Tibial nerve (tissue), 4 donors: Measurements from ENCODE around the gene WFDC1. TPM values are rescaled to one million over a fixed set of nuclear protein-coding genes. Genes with fewer than 3 reads are reported as not detected.

Source experiments
- DNase-seq, 2 donors: peaks; one replicate each; pipeline ENCODE4 v3.0.0-alpha.2; 2019; ENCODE audit warnings: low spot score in 2 of 2
- H3K27ac ChIP-seq, 4 donors: fragments of 200-600 bp; sonication (generic) in 3 of 4; one replicate each; pipeline ENCODE4 v1.5.1; 2017 to 2019; ENCODE audit warnings: mild to moderate bottlenecking in 1 of 4
- H3K27me3 ChIP-seq, 2 donors: fragments of 200-600 bp; sonication (generic) in 1 of 2; one replicate each; pipeline versions ENCODE4 v1.5.1 to v1.6.0; 2017 to 2019
- H3K36me3 ChIP-seq, 3 donors: fragments of 200-600 bp; sonication (generic); one replicate each; pipeline ENCODE4 v1.5.1; 2018 to 2019
- H3K4me1 ChIP-seq, 4 donors: fragments of 200-600 bp; sonication (generic) in 3 of 4; one replicate each; pipeline ENCODE4 v1.5.1; 2017 to 2019
- H3K4me3 ChIP-seq, 4 donors: fragments of 200-600 bp; sonication (generic) in 3 of 4; one replicate each; pipeline ENCODE4 v1.5.1; 2017 to 2019; ENCODE audit warnings: mild to moderate bottlenecking in 1 of 4, moderate library complexity in 1 of 4
- H3K9me3 ChIP-seq, 4 donors: fragments of 200-600 bp; sonication (generic) in 3 of 4; one replicate each; pipeline ENCODE4 v1.5.1; 2017 to 2019
- EP300 ChIP-seq, 2 donors: sonication (generic); formaldehyde crosslinking; IDR thresholded peaks; one replicate each; pipeline ENCODE4 v1.6.1; 2017; ENCODE audit warnings: antibody characterized with exemption in 2 of 2, mild to moderate bottlenecking in 1 of 2
- POLR2A ChIP-seq, 2 donors: fragments of 450-650 bp; IDR thresholded peaks; one replicate each; pipeline ENCODE4 v1.6.1; 2017; ENCODE audit warnings: antibody characterized with exemption in 2 of 2, mild to moderate bottlenecking in 2 of 2, moderate library complexity in 2 of 2
- WGBS, 2 donors: methylation state at CpG; one replicate each; pipeline ENCODE4 v1.1.5; 2018; 5-methylcytosine and 5-hydroxymethylcytosine counted together
- total RNA-seq, 4 donors: library from RNA; depleted of rRNA; stranded (reverse); fragments of >200 nt; gene quantifications; one replicate each; pipeline ENCODE4 v1.1.0, GENCODE V29; 2016
- TF ChIP-seq, protein P1 (sequence below), 5 experiments: fragments of 200-600 bp in 3 of 5; fragments of 450-650 bp in 2 of 5; sonication (generic) in 3 of 5; IDR thresholded peaks; one replicate each; pipeline ENCODE4 v1.5.1; 2016 to 2019; ENCODE audit warnings: antibody characterized with exemption in 5 of 5, mild to moderate bottlenecking in 3 of 5, moderate library complexity in 2 of 5

Gene WFDC1
- total RNA-seq, 4 donors from 2014 or later: 3.5 to 4.6 (median 4.2) TPM

- no peak overlapping the region for H3K27ac ChIP-seq
- H3K4me3 ChIP-seq: no peak overlapping the region
- H3K9me3 ChIP-seq: peaks cover 0 to 12% (median 0%) of the 10 kb centered on the region in 4 donors
- H3K4me1 ChIP-seq: no peaks in the 10 kb centered on the region
- H3K27me3 ChIP-seq: no peaks in the 10 kb centered on the region
- H3K36me3 ChIP-seq: no peaks in the 10 kb centered on the region
- TF ChIP-seq POLR2A (IDR thresholded peaks at IDR 0.05): no peak
- TF ChIP-seq EP300 (IDR thresholded peaks at IDR 0.05): no peak
- TF ChIP-seq, protein P1, sequence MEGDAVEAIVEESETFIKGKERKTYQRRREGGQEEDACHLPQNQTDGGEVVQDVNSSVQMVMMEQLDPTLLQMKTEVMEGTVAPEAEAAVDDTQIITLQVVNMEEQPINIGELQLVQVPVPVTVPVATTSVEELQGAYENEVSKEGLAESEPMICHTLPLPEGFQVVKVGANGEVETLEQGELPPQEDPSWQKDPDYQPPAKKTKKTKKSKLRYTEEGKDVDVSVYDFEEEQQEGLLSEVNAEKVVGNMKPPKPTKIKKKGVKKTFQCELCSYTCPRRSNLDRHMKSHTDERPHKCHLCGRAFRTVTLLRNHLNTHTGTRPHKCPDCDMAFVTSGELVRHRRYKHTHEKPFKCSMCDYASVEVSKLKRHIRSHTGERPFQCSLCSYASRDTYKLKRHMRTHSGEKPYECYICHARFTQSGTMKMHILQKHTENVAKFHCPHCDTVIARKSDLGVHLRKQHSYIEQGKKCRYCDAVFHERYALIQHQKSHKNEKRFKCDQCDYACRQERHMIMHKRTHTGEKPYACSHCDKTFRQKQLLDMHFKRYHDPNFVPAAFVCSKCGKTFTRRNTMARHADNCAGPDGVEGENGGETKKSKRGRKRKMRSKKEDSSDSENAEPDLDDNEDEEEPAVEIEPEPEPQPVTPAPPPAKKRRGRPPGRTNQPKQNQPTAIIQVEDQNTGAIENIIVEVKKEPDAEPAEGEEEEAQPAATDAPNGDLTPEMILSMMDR (IDR thresholded peaks at IDR 0.05): no peak
- WGBS, 2 donors: 57 to 70% methylated on average over 7 of the region's 7 CpGs
- no peak for DNase-seq
Observed at GRCh38 chr16:84252184-84252583, 42.5 kb upstream of the WFDC1 start.

DNA sequence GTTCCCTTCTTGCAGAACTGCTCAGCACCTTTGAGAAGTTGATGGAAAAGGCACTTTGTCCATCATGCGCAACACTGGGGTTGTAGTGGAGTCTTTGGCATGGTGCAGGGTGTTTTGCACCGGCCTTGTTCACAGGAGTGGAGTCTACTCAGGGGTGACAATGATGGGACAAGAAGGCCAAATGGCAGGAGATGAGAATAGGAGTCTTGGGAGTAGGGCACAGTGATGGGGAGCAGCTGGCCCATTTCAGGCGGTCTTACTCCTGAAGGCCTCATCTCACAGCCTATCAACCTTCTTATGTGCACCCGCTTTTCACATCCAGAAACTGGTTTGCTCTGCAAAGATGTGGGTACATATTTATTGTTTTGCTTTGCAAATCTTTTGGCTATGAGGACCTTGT lies 41.5 kb upstream of the WFDC1 start:
- peaks cover 0 to 12% (median 0%) of the 10 kb centered on the region in 4 donors for H3K9me3 ChIP-seq
- DNase-seq: no peak
- no peaks in the 10 kb centered on the region for H3K4me1 ChIP-seq
- TF ChIP-seq, protein P1 (IDR thresholded peaks at IDR 0.05): no peak
- TF ChIP-seq POLR2A (IDR thresholded peaks at IDR 0.05) (no peak), EP300 (IDR thresholded peaks at IDR 0.05) (no peak)
- 71 to 74% methylated on average over 4 of the region's 4 CpGs for WGBS, 2 donors
- H3K36me3 ChIP-seq: no peaks in the 10 kb centered on the region
- no peak overlapping the region for H3K27ac ChIP-seq
- H3K4me3 ChIP-seq: no peak overlapping the region
- no peaks in the 10 kb centered on the region for H3K27me3 ChIP-seq

DNA sequence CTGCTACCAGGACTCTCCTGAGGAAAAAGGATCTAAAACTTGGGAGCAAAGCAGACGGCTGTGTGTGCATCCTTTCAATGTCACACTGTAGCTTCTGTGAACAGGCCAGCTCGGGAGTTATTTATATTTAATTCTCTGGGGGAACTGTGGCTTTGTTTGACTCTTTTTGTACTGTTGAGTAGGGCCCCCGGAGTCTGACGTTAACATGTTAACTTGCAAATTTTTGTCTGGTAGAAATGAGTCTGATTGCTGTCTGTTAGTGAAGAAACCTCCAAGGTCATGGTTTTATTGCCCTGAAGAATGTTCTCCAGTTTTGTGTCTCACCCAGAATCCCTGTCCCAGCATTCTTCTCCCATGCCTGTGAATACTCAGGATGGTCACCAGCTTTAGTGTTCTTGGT lies 40.6 kb upstream of the WFDC1 start:
- DNase-seq: no peak
- TF ChIP-seq POLR2A (IDR thresholded peaks at IDR 0.05) (no peak), EP300 (IDR thresholded peaks at IDR 0.05) (no peak)
- TF ChIP-seq, protein P1 (IDR thresholded peaks at IDR 0.05): no peak
- no peaks in the 10 kb centered on the region for H3K36me3 ChIP-seq
- no peak overlapping the region for H3K27ac ChIP-seq
- 40 to 45% methylated on average over 4 of the region's 4 CpGs for WGBS, 2 donors
- no peak overlapping the region for H3K4me3 ChIP-seq
- no peaks in the 10 kb centered on the region for H3K4me1 ChIP-seq
- no peaks in the 10 kb centered on the region for H3K27me3 ChIP-seq
- H3K9me3 ChIP-seq: peaks cover 0 to 12% (median 0%) of the 10 kb centered on the region in 4 donors

GRCh38 chr16:84255050-84255810 lies 39.4 kb upstream of the WFDC1 start:
- 84 to 86% methylated on average over 4 of the region's 4 CpGs for WGBS, 2 donors

DNA sequence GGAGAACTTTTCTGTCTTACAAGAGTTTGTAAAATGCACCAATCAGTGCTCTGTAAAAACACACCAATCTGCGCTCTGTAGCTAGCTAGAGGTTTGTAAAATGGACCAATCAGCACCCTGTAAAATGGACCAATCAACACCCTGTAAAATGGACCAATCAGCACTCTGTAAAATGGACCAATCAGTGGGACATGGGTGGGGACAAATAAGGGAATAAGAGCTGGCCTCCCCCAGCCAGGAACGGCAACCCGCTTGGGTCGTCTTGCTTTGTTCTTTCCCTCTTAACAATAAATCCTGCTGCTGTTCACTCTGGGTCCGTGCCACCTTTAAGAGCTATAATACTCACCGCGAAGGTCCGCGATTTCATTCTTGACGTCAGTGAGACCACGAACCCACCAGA lies 36.4 kb upstream of the WFDC1 start:
- DNase-seq: no peak
- 85 to 89% methylated on average over 11 of the region's 11 CpGs for WGBS, 2 donors
- no peaks in the 10 kb centered on the region for H3K36me3 ChIP-seq
- H3K9me3 ChIP-seq: peaks cover 0 to 12% (median 0%) of the 10 kb centered on the region in 4 donors
- no peak overlapping the region for H3K4me3 ChIP-seq
- H3K4me1 ChIP-seq: no peaks in the 10 kb centered on the region
- TF ChIP-seq, protein P1 (IDR thresholded peaks at IDR 0.05): no peak
- TF ChIP-seq POLR2A (IDR thresholded peaks at IDR 0.05) (no peak), EP300 (IDR thresholded peaks at IDR 0.05) (no peak)
- H3K27me3 ChIP-seq: peaks cover 0 to 6% of the 10 kb centered on the region in 2 donors
- H3K27ac ChIP-seq: no peak overlapping the region

More at GRCh38 chr16:84255050-84255810, 39.4 kb upstream of the WFDC1 start:
- no peak for DNase-seq
- Histone ChIP-seq H3K36me3 (no peaks in the 10 kb centered on the region), H3K4me3 (no peak overlapping the region), H3K4me1 (no peaks in the 10 kb centered on the region), H3K27me3 (no peaks in the 10 kb centered on the region), H3K27ac (no peak overlapping the region), H3K9me3 (peaks cover 0 to 12% (median 0%) of the 10 kb centered on the region in 4 donors)
- no peak for TF ChIP-seq EP300 (IDR thresholded peaks at IDR 0.05)
- TF ChIP-seq POLR2A (IDR thresholded peaks at IDR 0.05): no peak
- TF ChIP-seq, protein P1 (IDR thresholded peaks at IDR 0.05): no peak
